ENCODE data around the gene ITGB4. TPM values are rescaled to one million over a fixed set of nuclear protein-coding genes. Genes with fewer than 3 reads are reported as not detected.

Gene ITGB4
- total RNA-seq, 1 experiment from 2014 or later, result 0.17 TPM

DNA sequence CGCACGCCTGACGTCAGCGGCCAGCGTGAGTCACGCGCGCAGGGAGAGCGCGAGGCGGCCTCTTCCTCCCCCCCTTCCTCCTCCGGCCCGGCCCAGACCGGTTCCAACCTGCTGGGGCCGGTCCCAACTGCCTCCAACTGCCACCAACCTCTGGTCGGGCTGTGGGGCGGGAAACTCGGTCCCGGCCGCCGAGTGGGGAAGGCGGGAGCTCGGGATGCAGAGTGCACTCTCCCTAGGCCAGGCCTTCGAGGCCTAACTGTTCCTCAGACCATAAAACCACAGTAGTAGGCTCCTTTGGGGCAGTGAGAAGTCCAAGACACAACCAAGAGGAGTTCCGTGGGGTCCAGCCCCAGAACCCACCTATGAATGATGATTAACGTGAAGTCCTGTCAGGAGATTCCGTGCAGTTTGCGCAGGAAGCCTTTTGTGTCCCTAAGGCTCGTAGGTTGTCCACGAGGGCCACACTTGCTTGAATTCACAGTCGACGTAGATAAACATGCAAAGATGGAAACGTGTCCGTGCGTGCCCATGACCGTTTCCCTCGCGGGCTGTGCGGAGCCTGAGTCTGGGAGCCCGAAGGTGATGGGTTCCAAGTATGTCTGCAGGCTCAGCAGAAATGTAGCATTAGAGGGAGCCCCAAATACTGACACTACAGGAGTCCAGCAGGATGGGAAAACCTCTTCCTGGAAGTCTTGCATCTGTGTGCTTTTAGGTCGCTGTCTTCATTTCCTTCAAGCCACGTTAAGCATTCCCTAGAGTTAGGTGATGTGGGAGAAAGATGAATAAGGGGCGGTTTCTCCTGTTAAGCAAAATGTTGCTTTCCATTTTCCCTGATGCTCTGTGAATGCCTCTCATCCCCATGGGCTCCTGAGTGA lies 64.0 kb downstream of the ITGB4 start:
- DNase-seq (ENCODE audit: low read depth), result peak; percentile 94

DNA sequence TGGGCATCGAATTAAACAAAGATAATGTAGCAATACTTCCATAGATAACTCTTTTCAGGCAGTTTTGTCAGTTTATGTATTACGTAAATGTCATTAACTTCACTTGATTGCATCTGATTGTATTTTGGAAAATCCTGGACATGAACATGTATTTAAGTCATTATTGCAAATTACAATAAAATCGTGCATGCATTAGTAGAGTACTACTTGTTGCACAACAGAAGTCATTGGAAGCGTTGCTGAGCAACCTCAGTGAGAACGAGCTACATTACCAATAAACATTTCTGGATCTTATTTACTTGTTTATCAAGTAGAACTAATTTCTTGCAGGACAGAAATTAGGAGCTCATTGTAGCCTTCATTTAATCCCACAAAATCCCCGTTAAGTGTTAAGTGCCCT lies 70.0 kb downstream of the ITGB4 start:
- DNase-seq (ENCODE audit: low read depth), result no peak

DNA sequence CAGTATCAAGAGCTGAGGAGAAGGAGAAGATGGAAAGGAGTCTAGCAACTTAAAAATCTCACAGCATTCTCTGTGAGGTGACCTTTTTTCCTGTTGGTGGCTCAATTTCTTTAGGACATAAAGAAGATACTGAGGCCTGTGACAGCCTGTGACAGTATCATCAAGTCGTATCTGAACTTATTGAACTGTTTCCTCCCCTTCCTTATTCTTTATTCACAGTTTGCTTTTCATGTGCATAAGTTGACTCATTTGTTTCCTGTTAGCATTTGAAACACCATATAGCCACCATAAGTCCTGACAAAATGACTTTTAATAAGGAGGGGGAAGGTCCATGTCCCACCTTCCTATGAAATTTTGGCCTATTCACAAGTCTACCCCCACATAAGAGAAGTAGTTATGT lies 72.2 kb downstream of the ITGB4 start:
- no peak for DNase-seq (ENCODE audit: low read depth)

DNA sequence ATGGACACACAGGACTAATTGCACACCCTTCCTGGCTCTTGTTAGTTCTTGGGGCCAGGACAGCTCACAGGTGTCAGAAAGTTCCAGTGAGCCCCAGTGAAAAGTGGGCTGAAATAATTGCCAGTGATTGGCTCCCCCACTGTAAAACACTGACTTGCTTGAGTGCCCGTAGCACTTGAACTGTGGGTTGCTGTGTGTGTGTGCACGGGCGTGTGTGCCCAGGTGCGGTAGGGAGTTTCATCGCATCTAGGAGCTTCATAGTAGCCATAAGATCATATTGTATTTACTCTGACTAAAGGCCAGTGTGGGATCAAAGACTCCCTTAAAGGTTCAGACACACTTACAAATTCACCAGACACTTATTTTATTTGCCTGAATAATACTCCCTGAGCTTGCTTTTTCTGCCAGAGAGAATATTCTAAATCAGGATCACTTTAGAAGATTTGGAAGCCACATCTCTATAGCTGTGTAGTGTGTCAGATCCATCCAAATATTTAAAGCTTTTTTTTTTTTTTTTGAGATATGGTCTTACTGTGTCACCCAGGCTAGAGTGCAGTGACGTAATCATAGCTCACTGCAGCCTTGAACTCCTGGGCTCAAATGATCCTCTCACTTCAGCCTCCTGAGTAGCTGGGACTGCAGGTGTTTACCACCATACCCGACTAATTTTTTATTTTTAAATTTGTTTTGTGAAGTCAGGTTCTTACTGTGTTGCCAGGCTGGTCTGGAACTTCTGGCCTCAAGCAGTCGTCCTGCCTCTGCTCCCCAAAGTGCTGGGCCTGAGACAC lies 74.8 kb downstream of the ITGB4 start:
- no peak for DNase-seq (ENCODE audit: low read depth)

DNA sequence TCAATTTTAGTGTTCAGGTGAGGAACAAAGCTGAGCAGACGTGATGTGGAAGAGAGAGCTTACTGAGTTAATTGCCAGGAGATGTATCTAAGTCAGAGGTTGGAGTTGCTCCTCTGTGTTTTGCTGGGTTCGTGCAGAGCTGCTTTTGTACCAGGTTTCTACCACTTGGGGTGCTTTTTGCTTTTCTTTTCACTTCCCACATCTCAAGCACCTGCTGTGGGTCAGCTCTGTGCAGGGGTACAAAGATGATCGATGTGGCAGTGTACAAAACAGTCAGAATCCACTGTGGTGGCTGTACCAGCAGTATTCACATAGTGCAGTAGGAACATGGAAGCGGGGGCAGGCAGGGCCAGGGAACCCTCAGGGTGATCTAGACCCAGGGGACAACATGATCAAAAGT lies 78.1 kb downstream of the ITGB4 start:
- DNase-seq (ENCODE audit: low read depth), result no peak

DNA sequence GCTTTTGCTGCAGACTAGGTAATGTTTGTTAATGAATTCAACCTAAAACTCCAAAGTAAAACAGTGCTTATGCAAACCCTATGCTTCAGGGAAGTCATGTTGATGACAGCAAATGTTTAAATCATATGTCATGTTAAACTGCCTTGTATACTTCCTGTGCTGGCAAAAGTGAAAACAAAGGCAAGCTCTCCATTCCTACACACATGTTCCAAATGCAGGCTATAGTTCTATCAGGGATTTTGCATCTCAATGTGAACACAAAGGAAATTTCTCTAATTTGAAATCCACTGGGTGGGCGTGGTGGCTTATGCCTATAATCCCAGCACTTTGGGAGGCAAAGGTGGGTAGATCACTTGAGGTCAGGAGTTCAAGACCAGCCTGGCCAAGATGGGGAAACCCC lies 82.6 kb downstream of the ITGB4 start:
- DNase-seq (ENCODE audit: low read depth), result no peak

DNA sequence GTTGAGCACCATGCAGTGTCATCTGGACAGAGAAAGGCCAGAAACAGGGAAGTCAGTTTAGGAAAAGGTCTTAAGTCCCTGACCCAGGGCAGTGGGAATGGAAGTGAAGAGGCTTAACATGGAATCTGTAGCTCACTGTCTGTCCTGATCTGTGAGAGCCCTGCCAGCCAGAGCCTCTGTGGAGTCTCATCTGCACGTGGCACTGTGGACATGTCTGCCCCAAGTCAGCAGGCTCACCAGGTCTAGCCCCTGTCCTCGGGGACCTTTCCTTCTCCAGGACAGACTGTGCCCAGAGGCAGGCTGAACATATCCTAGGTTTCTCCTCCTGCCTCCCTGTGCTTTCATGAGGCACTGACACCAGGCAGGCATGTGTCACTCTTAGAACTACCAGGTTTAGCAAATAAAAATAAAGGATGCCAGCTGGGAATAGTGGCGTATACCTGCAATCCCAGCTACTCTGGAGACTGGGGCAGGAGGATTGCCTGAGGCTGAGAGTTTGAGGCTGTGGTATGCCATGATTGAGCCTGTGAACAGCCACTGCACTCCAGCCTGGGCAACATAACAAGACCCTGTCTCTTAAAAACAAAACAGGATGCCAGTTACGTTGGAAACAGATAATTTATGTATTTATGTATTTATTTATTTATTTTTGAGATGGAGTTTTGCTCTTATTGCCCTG lies 85.7 kb downstream of the ITGB4 start:
- DNase-seq (ENCODE audit: low read depth), result no peak

Other genes starting within 250 kb of the ITGB4 start
- 7.7 and 9.2 TPM in 2 replicates for gene CASKIN2, start 205.9 kb upstream of the ITGB4 start, total RNA-seq (2014; rRNA removed)
- 22.8 and 33.7 TPM in 2 replicates for gene TSEN54, start 204.9 kb upstream of the ITGB4 start, total RNA-seq (2014; rRNA removed)
- 0.06 and 1.0 TPM in 2 replicates for gene LLGL2, start 195.8 kb upstream of the ITGB4 start, total RNA-seq (2014; rRNA removed)
- under 0.01 and 0.06 TPM in 2 replicates for gene MYO15B, start 133.7 kb upstream of the ITGB4 start, total RNA-seq (2014; rRNA removed)
- 0.17 and 0.90 TPM in 2 replicates for gene SMIM5, start 88.0 kb upstream of the ITGB4 start, total RNA-seq (2014; rRNA removed)
- gene RECQL5, start 54.3 kb upstream of the ITGB4 start, total RNA-seq (2014; rRNA removed), result 14.5 and 31.3 TPM in 2 replicates
- 58.4 and 63.3 TPM in 2 replicates for gene SAP30BP, start 54.1 kb upstream of the ITGB4 start, total RNA-seq (2014; rRNA removed)
- gene GALK1, start 43.7 kb downstream of the ITGB4 start, total RNA-seq (2014; rRNA removed), result 65.4 and 66.3 TPM in 2 replicates
- 18.8 and 32.5 TPM in 2 replicates for gene UNK, start 63.3 kb downstream of the ITGB4 start, total RNA-seq (2014; rRNA removed)
- gene UNC13D, start 122.9 kb downstream of the ITGB4 start, total RNA-seq (2014; rRNA removed), result 0.69 and 0.71 TPM in 2 replicates
- gene WBP2, start 133.9 kb downstream of the ITGB4 start, total RNA-seq (2014; rRNA removed), result 27.6 and 33.3 TPM in 2 replicates
- gene TRIM47, start 157.1 kb downstream of the ITGB4 start, total RNA-seq (2014; rRNA removed), result 11.8 and 11.9 TPM in 2 replicates
- 29.6 and 32.5 TPM in 2 replicates for gene TRIM65, start 175.5 kb downstream of the ITGB4 start, total RNA-seq (2014; rRNA removed)
- gene MRPL38, start 183.4 kb downstream of the ITGB4 start, total RNA-seq (2014; rRNA removed), result 28.7 and 37.1 TPM in 2 replicates
- 19.7 and 20.7 TPM in 2 replicates for gene FBF1, start 219.6 kb downstream of the ITGB4 start, total RNA-seq (2014; rRNA removed)

Data from LHCN-M2 (cell line).